HFF-Myc (cell line): ENCODE data around the gene FOXK2.

ENCODE experiments used
- DNase-seq: peaks from one replicate; pipeline ENCODE4 v3.0.0-alpha.2; 2011; ENCODE audit warnings: low read depth; ENCODE audit errors: extremely low read depth
- H3K4me3 ChIP-seq: replicated peaks from 2 replicates; pipeline ENCODE4 v1.5.1; 2011; ENCODE audit warnings: low read depth, mild to moderate bottlenecking, control low read depth, low read length
- CTCF ChIP-seq: IDR thresholded peaks from 2 replicates; pipeline ENCODE4 v1.5.1; 2012; ENCODE audit warnings: mild to moderate bottlenecking, low read depth, low read length, control low read depth; ENCODE audit errors: missing control alignments

The FOXK2 gene

GRCh38 chr17:82613283-82614094 is 94.0 kb downstream of the FOXK2 start:
- no peak for DNase-seq
- no peak for TF ChIP-seq CTCF
- H3K4me3 ChIP-seq = no peak overlapping the region

- no peak for TF ChIP-seq CTCF
- no peak overlapping the region for H3K4me3 ChIP-seq
- no peak for DNase-seq
Observed at GRCh38 chr17:82614095-82614631, 94.6 kb downstream of the FOXK2 start.

GRCh38 chr17:82615084-82616020 is 95.8 kb downstream of the FOXK2 start:
- no peak for TF ChIP-seq CTCF
- no peak overlapping the region for H3K4me3 ChIP-seq
- no peak for DNase-seq

GRCh38 chr17:82616021-82616711 is 96.6 kb downstream of the FOXK2 start:
- no peak for DNase-seq
- no peak overlapping the region for H3K4me3 ChIP-seq
- TF ChIP-seq CTCF = no peak

GRCh38 chr17:82619211-82619610 is 99.7 kb downstream of the FOXK2 start:
- TF ChIP-seq CTCF = no peak

GRCh38 chr17:82619641-82620040 is 100.1 kb downstream of the FOXK2 start:
- no peak for TF ChIP-seq CTCF
- no peak for DNase-seq
- H3K4me3 ChIP-seq = no peak overlapping the region

More at GRCh38 chr17:82619211-82619610, 99.7 kb downstream of the FOXK2 start:
- H3K4me3 ChIP-seq = no peak overlapping the region
- no peak for DNase-seq
